OCI-LY7 (cell line): ENCODE measurements around the gene CYFIP2. TPM values are rescaled to one million over a fixed set of nuclear protein-coding genes. Genes with fewer than 3 reads are reported as not detected.

Source experiments
- BruUV-seq: library from RNA; stranded (reverse); fragments of 400-500 nt; replicated peaks from 2 replicates; lab custom pipeline; 2021; lab: Mats Ljungman, UMichigan
- CTCF ChIA-PET: fragments of 300-600 bp; sonication (Branson Sonifier 250); formaldehyde crosslinking; loops from one replicate; lab custom pipeline; 2022; ENCODE audit warnings: antibody characterized with exemption; ENCODE audit not compliant: unreplicated experiment; lab: Charles Lee
- POLR2A ChIA-PET: fragments of 300-600 bp; sonication (Branson Sonifier 250); formaldehyde crosslinking; loops from one replicate; lab custom pipeline; 2022; ENCODE audit warnings: antibody characterized with exemption; lab: Charles Lee
- DNase-seq: peaks from one replicate; pipeline ENCODE4 v3.0.0-alpha.2; 2015; ENCODE audit warnings: low spot score
- H2AFZ ChIP-seq: fragments of 200-600 bp; sonication (generic), shearing (Covaris generic); 2 replicates; pipeline ENCODE4 v1.6.1; 2014; ENCODE audit warnings: mild to moderate bottlenecking, antibody characterized with exemption, low read length, moderate library complexity
- H3K27ac ChIP-seq: fragments of 200-600 bp; sonication (generic); 2 replicates; pipeline ENCODE4 v1.5.1; 2014; ENCODE audit warnings: mixed run types, low read depth, mild to moderate bottlenecking, moderate library complexity, low read length, inconsistent platforms; ENCODE audit not compliant: poor library complexity, severe bottlenecking
- H3K36me3 ChIP-seq: fragments of 200-600 bp; sonication (generic); 2 replicates; pipeline ENCODE4 v1.6.1; 2014; ENCODE audit warnings: mild to moderate bottlenecking, antibody characterized with exemption, low read length, moderate library complexity, mixed read lengths; ENCODE audit not compliant: insufficient read depth
- H3K4me1 ChIP-seq: fragments of 200-600 bp; sonication (generic); 2 replicates; pipeline ENCODE4 v1.5.1; 2014; ENCODE audit warnings: mild to moderate bottlenecking, low read length; ENCODE audit not compliant: insufficient read depth, poor library complexity, severe bottlenecking
- H3K4me2 ChIP-seq: fragments of 200-600 bp; sonication (generic); 2 replicates; pipeline ENCODE4 v1.6.1; 2014; ENCODE audit warnings: mild to moderate bottlenecking, low read length
- H3K4me3 ChIP-seq: fragments of 200-600 bp; sonication (generic); 2 replicates; pipeline ENCODE4 v1.5.1; 2014; ENCODE audit warnings: mild to moderate bottlenecking, low read depth, low read length; ENCODE audit not compliant: poor library complexity, severe bottlenecking
- H3K79me2 ChIP-seq: fragments of 200-600 bp; sonication (generic); 2 replicates; pipeline ENCODE4 v1.6.1; 2016; ENCODE audit warnings: low read depth, mild to moderate bottlenecking, low read length, moderate library complexity, mixed read lengths; ENCODE audit not compliant: insufficient read depth
- H3K9me2 ChIP-seq: fragments of 200-600 bp; sonication (generic); 2 replicates; pipeline ENCODE4 v1.6.1; 2016; ENCODE audit warnings: mild to moderate bottlenecking, low read length, mixed read lengths; ENCODE audit not compliant: insufficient read depth
- H3K9me3 ChIP-seq: fragments of 200-600 bp; sonication (generic); 2 replicates; pipeline ENCODE4 v1.6.1; 2014; ENCODE audit warnings: mild to moderate bottlenecking, mixed run types, low read length, mixed read lengths
- H4K20me1 ChIP-seq: fragments of 200-600 bp; sonication (generic); 2 replicates; pipeline ENCODE4 v1.6.1; 2014; ENCODE audit warnings: mild to moderate bottlenecking, antibody characterized with exemption, low read length, moderate library complexity, mixed read lengths; ENCODE audit not compliant: insufficient read depth
- CTCF ChIP-seq: fragments of 200-600 bp; sonication (generic); conservative IDR thresholded peaks from 2 replicates; pipeline ENCODE4 v1.5.1; 2014; ENCODE audit warnings: mild to moderate bottlenecking, antibody characterized with exemption, low read length, moderate library complexity, mixed read lengths
- EZH2phosphoT487 ChIP-seq: fragments of 200-600 bp; sonication (generic); IDR thresholded peaks from 2 replicates; pipeline ENCODE4 v1.6.1; 2018; ENCODE audit warnings: low read depth, borderline replicate concordance, mild to moderate bottlenecking, mixed run types, antibody characterized with exemption, low read length, moderate library complexity, mixed read lengths
- intact Hi-C: fragments of 100-400 bp; cut with micrococcal nuclease; formaldehyde crosslinking; loops from one replicate; pipeline ENCODE4 v1.10.0; 2022; ENCODE audit not compliant: unreplicated experiment
- total RNA-seq, 2 experiments: library from RNA; depleted of rRNA in 1 of 2; stranded (reverse); fragments of >200 nt in 1 of 2; shearing (Covaris generic) in 1 of 2; gene quantifications; 2 replicates each; pipeline ENCODE4 v1.2.3, GENCODE V29; 2014 to 2022

The CYFIP2 gene
- total RNA-seq, 2 experiments from 2014 or later: 258 to 419 TPM

- H3K9me3 ChIP-seq: no peaks in the 10 kb centered on the region
- H3K9me2 ChIP-seq: no peaks in the 10 kb centered on the region
- TF ChIP-seq CTCF: no peak
- no peak for TF ChIP-seq EZH2phosphoT487
- H3K79me2 ChIP-seq: no peaks in the 10 kb centered on the region
- no peak for DNase-seq
- no peak overlapping the region for H3K4me2 ChIP-seq
- H3K27ac ChIP-seq: no peak overlapping the region
- no peak overlapping the region for H2AFZ ChIP-seq
- intact Hi-C loops: loop anchor here (5.0 kb wide), 1 partner anchor 179 kb away; no protein-coding TSS in a partner anchor
- no peaks in the 10 kb centered on the region for H3K4me1 ChIP-seq
- H4K20me1 ChIP-seq: no peaks in the 10 kb centered on the region
- POLR2A ChIA-PET: no interaction called here
- H3K4me3 ChIP-seq: no peak overlapping the region
- no TSS peak for BruUV-seq
- peaks cover 92% of the 10 kb centered on the region for H3K36me3 ChIP-seq
- CTCF ChIA-PET: no interaction called here
These were observed 60.6 kb downstream of the CYFIP2 start for GRCh38 chr5:157326440-157327005.

GRCh38 chr5:157327771-157328170 lies 61.8 kb downstream of the CYFIP2 start:
- ChIA-PET CTCF (interaction anchor here (0.8 to 1.3 kb wide), 3 partner anchors 14 to 415 kb away, joined by 3 read pairs; no protein-coding TSS in a partner anchor), POLR2A (interaction anchor here (0.9 kb wide), 1 partner anchor 60 kb away, joined by 3 read pairs; no protein-coding TSS in a partner anchor)
- Histone ChIP-seq H3K36me3 (peaks cover 92% of the 10 kb centered on the region), H3K27ac (no peak overlapping the region), H3K4me3 (no peak overlapping the region), H3K79me2 (no peaks in the 10 kb centered on the region), H3K9me3 (no peaks in the 10 kb centered on the region), H3K4me1 (no peaks in the 10 kb centered on the region), H2AFZ (no peak overlapping the region), H3K9me2 (no peaks in the 10 kb centered on the region), H3K4me2 (no peak overlapping the region), H4K20me1 (no peaks in the 10 kb centered on the region)
- DNase-seq: no peak
- no TSS peak for BruUV-seq
- intact Hi-C loops: loop anchor here (1.0 to 5.0 kb wide), 4 partner anchors 74 to 416 kb away; partner anchors contain the start of gene LSM11
- TF ChIP-seq EZH2phosphoT487: no peak
- TF ChIP-seq CTCF: no peak
